Keratinocyte (primary cell): Measurements from ENCODE around the gene LDLRAD4.

Source experiments
- EZH2 ChIP-seq: IDR thresholded peaks from one replicate; pipeline ENCODE4 v1.6.1; 2012; ENCODE audit warnings: inconsistent platforms, mild to moderate bottlenecking, low read length, moderate library complexity
- TF ChIP-seq, protein P1 (sequence below), 3 experiments: IDR thresholded peaks in 1 of 3; conservative IDR thresholded peaks in 1 of 3; optimal IDR thresholded peaks in 1 of 3; 2 replicates in 2 of 3; 3 replicates in 1 of 3; pipeline versions ENCODE3 to v1.5.1; 2011; ENCODE audit warnings: low read length in 3 of 3, mild to moderate bottlenecking in 3 of 3, moderate library complexity in 2 of 3, control low read depth in 1 of 3, inconsistent platforms in 1 of 3; ENCODE audit not compliant: insufficient read depth in 2 of 3; ENCODE audit errors: extremely low read depth in 1 of 3

- TF ChIP-seq, protein P1, sequence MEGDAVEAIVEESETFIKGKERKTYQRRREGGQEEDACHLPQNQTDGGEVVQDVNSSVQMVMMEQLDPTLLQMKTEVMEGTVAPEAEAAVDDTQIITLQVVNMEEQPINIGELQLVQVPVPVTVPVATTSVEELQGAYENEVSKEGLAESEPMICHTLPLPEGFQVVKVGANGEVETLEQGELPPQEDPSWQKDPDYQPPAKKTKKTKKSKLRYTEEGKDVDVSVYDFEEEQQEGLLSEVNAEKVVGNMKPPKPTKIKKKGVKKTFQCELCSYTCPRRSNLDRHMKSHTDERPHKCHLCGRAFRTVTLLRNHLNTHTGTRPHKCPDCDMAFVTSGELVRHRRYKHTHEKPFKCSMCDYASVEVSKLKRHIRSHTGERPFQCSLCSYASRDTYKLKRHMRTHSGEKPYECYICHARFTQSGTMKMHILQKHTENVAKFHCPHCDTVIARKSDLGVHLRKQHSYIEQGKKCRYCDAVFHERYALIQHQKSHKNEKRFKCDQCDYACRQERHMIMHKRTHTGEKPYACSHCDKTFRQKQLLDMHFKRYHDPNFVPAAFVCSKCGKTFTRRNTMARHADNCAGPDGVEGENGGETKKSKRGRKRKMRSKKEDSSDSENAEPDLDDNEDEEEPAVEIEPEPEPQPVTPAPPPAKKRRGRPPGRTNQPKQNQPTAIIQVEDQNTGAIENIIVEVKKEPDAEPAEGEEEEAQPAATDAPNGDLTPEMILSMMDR (optimal IDR thresholded peaks at IDR 0.05 in 1 of 3, IDR thresholded peaks at IDR 0.05 in 1 of 3, conservative IDR thresholded peaks at IDR 0.05 in 1 of 3; ENCODE audit: extremely low read depth in 1 of 3, insufficient read depth in 2 of 3, low read length in 3 of 3) = no peak
- TF ChIP-seq EZH2 = no peak
Observed at GRCh38 chr18:13486284-13486683, 267.7 kb downstream of the LDLRAD4 start.
